Osteoblast (primary cell): ENCODE data around the gene UTF1. TPM values are rescaled to one million over a fixed set of nuclear protein-coding genes. Genes with fewer than 3 reads are reported as not detected.

Experiments used
- DNase-seq: peaks from one replicate; pipeline ENCODE4 v3.0.0; 2011; ENCODE audit warnings: low spot score, mixed read lengths; ENCODE audit not compliant: insufficient read length; ENCODE audit errors: missing footprints
- H2AFZ ChIP-seq: 2 replicates; pipeline ENCODE4 v1.6.0; 2011; ENCODE audit warnings: mild to moderate bottlenecking, low read length
- H3K27ac ChIP-seq: 2 replicates; pipeline ENCODE4 v1.5.1; 2011; ENCODE audit warnings: mild to moderate bottlenecking, low read depth, low read length, moderate library complexity
- H3K27me3 ChIP-seq: 2 replicates; pipeline ENCODE4 v1.6.0; 2012; ENCODE audit warnings: mild to moderate bottlenecking, control low read depth, inconsistent platforms, low read length, moderate library complexity; ENCODE audit not compliant: insufficient read depth
- H3K36me3 ChIP-seq: 2 replicates; pipeline ENCODE4 v1.5.1; 2011; ENCODE audit warnings: mild to moderate bottlenecking, low read length, control low read depth, moderate library complexity; ENCODE audit not compliant: insufficient read depth
- H3K4me1 ChIP-seq: 2 replicates; pipeline ENCODE4 v1.5.1; 2011; ENCODE audit warnings: mild to moderate bottlenecking, low read length, control low read depth, moderate library complexity; ENCODE audit not compliant: insufficient read depth
- H3K4me2 ChIP-seq: 2 replicates; pipeline ENCODE4 v1.6.0; 2011; ENCODE audit warnings: mild to moderate bottlenecking, low read length; ENCODE audit not compliant: insufficient read depth
- H3K4me3 ChIP-seq: fragments of 200-600 bp; sonication (generic); 3 replicates; pipeline ENCODE4 v1.5.1; 2012; ENCODE audit warnings: mild to moderate bottlenecking, low read length, inconsistent platforms; ENCODE audit not compliant: insufficient read depth
- H3K79me2 ChIP-seq: 2 replicates; pipeline ENCODE4 v1.6.0; 2012; ENCODE audit warnings: mild to moderate bottlenecking, low read length, control low read depth, inconsistent platforms; ENCODE audit not compliant: insufficient read depth
- H3K9me3 ChIP-seq: 2 replicates; pipeline ENCODE4 v1.5.1; 2011; ENCODE audit warnings: low read depth, low read length, control low read depth
- H4K20me1 ChIP-seq: 2 replicates; pipeline ENCODE4 v1.6.0; 2012; ENCODE audit warnings: mild to moderate bottlenecking, low read length, control low read depth; ENCODE audit not compliant: insufficient read depth
- total RNA-seq: library from RNA; depleted of rRNA; stranded (reverse); fragments of >200 nt; gene quantifications from 2 replicates; pipeline ENCODE4 v1.2.3, GENCODE V29; 2012
- TF ChIP-seq, protein P1 (sequence below): IDR thresholded peaks from 2 replicates; pipeline ENCODE4 v1.5.1; 2011; ENCODE audit warnings: mild to moderate bottlenecking, low read depth, low read length, moderate library complexity; ENCODE audit errors: extremely low read depth

UTF1 gene
- total RNA-seq, 1 donor, result not detected

DNA sequence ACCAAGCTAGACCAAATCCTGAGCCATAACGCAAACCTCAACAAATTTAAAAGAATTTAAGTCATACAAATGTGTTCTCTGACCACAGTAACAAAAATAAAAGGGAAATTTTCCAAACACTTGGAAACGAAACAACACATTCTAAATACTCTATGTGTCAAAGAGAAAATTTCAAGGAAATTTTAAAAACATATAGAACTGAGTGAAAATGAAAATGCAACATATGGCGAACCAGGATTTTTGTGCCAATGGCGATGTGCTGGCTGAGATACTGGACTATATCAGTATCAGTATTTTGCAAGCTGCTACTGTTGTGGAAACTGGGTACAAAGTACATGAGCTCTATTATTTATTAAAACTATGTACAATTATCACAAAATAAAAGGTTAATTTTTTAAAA lies 35.9 kb upstream of the UTF1 start:
- H3K4me3 ChIP-seq, result no peak overlapping the region
- H2AFZ ChIP-seq, result no peak overlapping the region
- no peaks in the 10 kb centered on the region for H4K20me1 ChIP-seq
- H3K4me1 ChIP-seq, result no peaks in the 10 kb centered on the region
- no peak overlapping the region for H3K27ac ChIP-seq
- no peak for DNase-seq
- H3K4me2 ChIP-seq, result no peak overlapping the region
- H3K36me3 ChIP-seq, result no peaks in the 10 kb centered on the region
- TF ChIP-seq, protein P1, sequence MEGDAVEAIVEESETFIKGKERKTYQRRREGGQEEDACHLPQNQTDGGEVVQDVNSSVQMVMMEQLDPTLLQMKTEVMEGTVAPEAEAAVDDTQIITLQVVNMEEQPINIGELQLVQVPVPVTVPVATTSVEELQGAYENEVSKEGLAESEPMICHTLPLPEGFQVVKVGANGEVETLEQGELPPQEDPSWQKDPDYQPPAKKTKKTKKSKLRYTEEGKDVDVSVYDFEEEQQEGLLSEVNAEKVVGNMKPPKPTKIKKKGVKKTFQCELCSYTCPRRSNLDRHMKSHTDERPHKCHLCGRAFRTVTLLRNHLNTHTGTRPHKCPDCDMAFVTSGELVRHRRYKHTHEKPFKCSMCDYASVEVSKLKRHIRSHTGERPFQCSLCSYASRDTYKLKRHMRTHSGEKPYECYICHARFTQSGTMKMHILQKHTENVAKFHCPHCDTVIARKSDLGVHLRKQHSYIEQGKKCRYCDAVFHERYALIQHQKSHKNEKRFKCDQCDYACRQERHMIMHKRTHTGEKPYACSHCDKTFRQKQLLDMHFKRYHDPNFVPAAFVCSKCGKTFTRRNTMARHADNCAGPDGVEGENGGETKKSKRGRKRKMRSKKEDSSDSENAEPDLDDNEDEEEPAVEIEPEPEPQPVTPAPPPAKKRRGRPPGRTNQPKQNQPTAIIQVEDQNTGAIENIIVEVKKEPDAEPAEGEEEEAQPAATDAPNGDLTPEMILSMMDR, result no peak
- no peaks in the 10 kb centered on the region for H3K79me2 ChIP-seq
- H3K27me3 ChIP-seq, result no peaks in the 10 kb centered on the region
- no peaks in the 10 kb centered on the region for H3K9me3 ChIP-seq

DNA sequence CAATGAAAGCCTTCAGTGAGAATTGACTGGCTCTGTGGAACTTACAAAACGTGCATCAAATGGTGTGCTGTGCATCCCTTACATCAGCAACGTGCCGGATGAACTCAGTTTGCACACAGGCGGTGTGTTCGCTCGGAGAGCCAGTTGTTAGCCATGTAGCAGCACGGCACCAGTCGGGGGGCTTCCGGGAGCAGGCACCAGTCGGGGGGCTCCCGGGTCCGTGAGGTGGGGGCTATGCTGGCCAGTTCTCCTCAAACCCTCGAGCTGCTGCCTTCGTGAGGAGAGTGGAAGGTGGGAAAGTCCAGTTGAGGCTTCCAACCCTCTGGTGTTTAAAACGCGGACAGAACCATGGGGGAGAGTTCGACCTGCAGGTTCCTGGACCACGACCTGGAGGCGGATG lies 34.9 kb upstream of the UTF1 start:
- no peak for DNase-seq
- Histone ChIP-seq H3K9me3 (no peaks in the 10 kb centered on the region), H3K4me3 (no peak overlapping the region), H3K79me2 (no peaks in the 10 kb centered on the region), H3K4me1 (no peaks in the 10 kb centered on the region), H3K4me2 (no peak overlapping the region), H3K27me3 (no peaks in the 10 kb centered on the region), H3K27ac (no peak overlapping the region), H2AFZ (no peak overlapping the region), H3K36me3 (no peaks in the 10 kb centered on the region), H4K20me1 (no peaks in the 10 kb centered on the region)
- TF ChIP-seq, protein P1, result no peak

DNA sequence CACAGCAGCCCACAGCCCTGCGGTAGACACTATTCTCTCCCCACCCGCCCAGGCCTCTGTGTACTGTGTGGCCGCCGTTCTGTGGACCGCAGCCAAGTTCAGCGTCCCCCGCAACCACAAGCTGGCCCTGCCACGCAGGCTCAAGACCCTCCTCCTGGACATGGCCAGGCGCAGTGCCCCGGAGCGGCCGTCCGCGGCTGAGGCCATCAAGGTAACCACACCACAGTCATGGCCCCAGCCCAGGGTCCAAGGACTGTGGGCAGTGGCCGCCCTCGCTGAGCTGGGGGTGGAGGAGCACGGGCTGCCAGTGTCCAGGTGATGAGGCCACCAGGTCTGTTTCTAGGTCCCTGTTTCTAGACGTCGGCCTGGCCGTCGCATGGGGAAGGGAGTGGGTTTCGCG lies 34.4 kb upstream of the UTF1 start:
- Histone ChIP-seq H3K4me1 (no peaks in the 10 kb centered on the region), H3K36me3 (no peaks in the 10 kb centered on the region), H3K27ac (no peak overlapping the region), H3K9me3 (no peaks in the 10 kb centered on the region), H2AFZ (no peak overlapping the region), H3K27me3 (no peaks in the 10 kb centered on the region), H4K20me1 (no peaks in the 10 kb centered on the region), H3K4me2 (no peak overlapping the region), H3K79me2 (no peaks in the 10 kb centered on the region), H3K4me3 (no peak overlapping the region)
- DNase-seq, result no peak
- TF ChIP-seq, protein P1, result no peak

DNA sequence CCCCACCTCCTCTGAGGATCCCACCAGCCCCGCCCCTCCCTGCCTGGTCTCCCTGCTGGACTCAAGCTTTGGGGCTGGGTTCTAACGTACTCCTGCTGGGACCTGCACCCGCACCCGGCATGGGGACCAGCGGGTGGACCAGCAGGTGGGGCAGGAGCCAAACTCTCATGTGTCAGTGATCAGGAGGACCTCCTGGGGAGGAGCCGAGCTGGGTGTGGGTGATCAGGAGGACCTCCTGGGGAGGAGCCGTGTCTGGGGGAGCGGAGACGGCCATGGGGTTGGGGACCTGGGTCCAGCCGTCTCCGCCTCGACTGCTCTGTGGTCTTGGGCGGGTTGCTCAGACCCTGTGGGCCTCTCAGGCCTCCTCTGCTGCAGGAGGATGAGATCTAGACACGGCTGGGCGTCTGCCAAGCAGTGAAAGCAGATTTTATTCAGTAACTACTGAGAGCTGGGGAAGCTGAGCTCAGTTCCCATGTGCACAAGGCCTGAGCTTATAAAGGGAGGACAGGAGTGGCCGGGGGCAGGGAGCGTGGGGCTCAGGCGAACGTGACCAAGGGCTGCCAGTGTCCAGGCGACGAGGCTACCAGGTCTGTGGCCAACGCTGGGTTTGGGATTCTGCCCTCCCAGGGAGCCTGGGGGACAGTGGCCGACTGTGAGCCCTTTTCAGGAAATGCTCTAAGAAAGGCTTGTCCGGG lies 33.6 kb upstream of the UTF1 start:
- H3K27me3 ChIP-seq, result no peaks in the 10 kb centered on the region
- DNase-seq, result no peak

More for the DNA sequence above, 33.6 kb upstream of the UTF1 start:
- no peak overlapping the region for H3K27ac ChIP-seq
- no peaks in the 10 kb centered on the region for H3K4me1 ChIP-seq
- TF ChIP-seq, protein P1, result no peak
- no peaks in the 10 kb centered on the region for H4K20me1 ChIP-seq
- no peak overlapping the region for H3K4me3 ChIP-seq
- H3K9me3 ChIP-seq, result no peaks in the 10 kb centered on the region
- H3K4me2 ChIP-seq, result no peak overlapping the region
- no peaks in the 10 kb centered on the region for H3K36me3 ChIP-seq
- H3K79me2 ChIP-seq, result no peaks in the 10 kb centered on the region
- no peak overlapping the region for H2AFZ ChIP-seq
